ENCODE measurements around the gene CFAP20DC. TPM values are rescaled to one million over a fixed set of nuclear protein-coding genes. Genes with fewer than 3 reads are reported as not detected.

Gene CFAP20DC
- total RNA-seq, 2 donors from 2014 or later = 0.33 to 1.0 TPM

DNA sequence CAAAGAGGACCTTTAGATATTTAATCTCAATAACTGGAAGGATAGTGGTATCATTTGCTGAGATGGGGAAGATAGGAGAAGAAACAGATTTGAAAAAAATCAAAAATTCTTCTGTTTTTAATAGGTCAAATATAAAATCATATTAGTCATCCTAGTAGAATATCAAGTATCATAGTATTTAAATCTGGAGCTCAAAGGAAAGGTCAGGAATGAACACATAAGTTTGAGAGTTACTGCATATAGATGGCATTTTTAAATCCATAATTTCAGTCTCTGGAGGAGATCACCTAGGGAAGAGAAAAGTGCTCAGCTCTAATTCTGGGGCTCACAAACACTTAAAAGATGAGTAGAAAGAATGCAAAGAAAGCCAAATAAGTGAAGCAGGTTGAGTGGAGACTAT lies 24.9 kb upstream of the CFAP20DC start:
- DNase-seq (no peak), ATAC-seq (no peak)
- Histone ChIP-seq H3K27me3 (no peaks in the 10 kb centered on the region), H3K27ac (no peak overlapping the region), H3K36me3 (replicated peaks in 1 of 2; ENCODE audit: insufficient read depth in 1 of 2, low read depth in 2 of 2) (no peaks in the 10 kb centered on the region), H3K4me1 (no peaks in the 10 kb centered on the region), H3K9me3 (no peaks in the 10 kb centered on the region), H3K4me3 (no peak overlapping the region)
- intact Hi-C loops (cut with DNase I) = no loop called here
- TF ChIP-seq CTCF (IDR thresholded peaks at IDR 0.05) = no peak
- TF ChIP-seq POLR2A (IDR thresholded peaks at IDR 0.05) = no peak

- 68 to 77% methylated on average over 6 of the region's 6 CpGs for WGBS, 2 donors
- no peaks in the 10 kb centered on the region for H3K9me3 ChIP-seq
- no peak overlapping the region for H3K4me3 ChIP-seq
- no peak for ATAC-seq
- intact Hi-C loops (cut with DNase I) = no loop called here
- no peak for DNase-seq
- H3K27me3 ChIP-seq = no peaks in the 10 kb centered on the region
- H3K4me1 ChIP-seq = no peaks in the 10 kb centered on the region
- no peak overlapping the region for H3K27ac ChIP-seq
- TF ChIP-seq CTCF (IDR thresholded peaks at IDR 0.05) (no peak), POLR2A (IDR thresholded peaks at IDR 0.05) (no peak)
- H3K36me3 ChIP-seq (replicated peaks in 1 of 2; ENCODE audit: insufficient read depth in 1 of 2, low read depth in 2 of 2) = no peaks in the 10 kb centered on the region
Observed at GRCh38 chr3:59072681-59073080, 22.9 kb upstream of the CFAP20DC start.

DNA sequence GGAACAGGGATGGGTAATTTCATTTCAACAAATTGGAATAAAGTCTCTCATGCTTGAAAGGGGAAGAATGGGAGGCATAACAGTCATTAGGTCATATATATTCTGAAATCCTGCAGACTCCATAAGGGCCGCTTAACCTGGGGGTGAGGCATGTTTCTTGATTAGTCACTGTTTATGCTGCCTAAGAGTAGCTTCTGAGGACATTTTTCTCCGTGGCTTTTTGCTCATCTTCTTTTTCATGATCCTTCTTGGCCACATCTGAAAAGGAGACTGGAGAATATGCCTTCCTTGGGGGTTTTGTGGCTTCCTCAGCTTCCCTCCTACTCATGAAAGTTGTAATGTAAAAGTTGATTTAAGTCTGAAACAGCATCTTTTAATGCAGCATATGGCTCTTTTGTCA lies 20.0 kb upstream of the CFAP20DC start:
- Histone ChIP-seq H3K27ac (no peak overlapping the region), H3K4me1 (no peaks in the 10 kb centered on the region), H3K36me3 (replicated peaks in 1 of 2; ENCODE audit: insufficient read depth in 1 of 2, low read depth in 2 of 2) (no peaks in the 10 kb centered on the region), H3K9me3 (no peaks in the 10 kb centered on the region), H3K4me3 (no peak overlapping the region), H3K27me3 (no peaks in the 10 kb centered on the region)
- DNase-seq (no peak), ATAC-seq (no peak)
- intact Hi-C loops (cut with DNase I) = no loop called here
- TF ChIP-seq CTCF (IDR thresholded peaks at IDR 0.05) (no peak), POLR2A (IDR thresholded peaks at IDR 0.05) (no peak)
- 57 to 67% methylated on average over 2 of the region's 2 CpGs for WGBS, 2 donors

- TF ChIP-seq CTCF (IDR thresholded peaks at IDR 0.05) = no peak
- TF ChIP-seq POLR2A (IDR thresholded peaks at IDR 0.05) = no peak
- no peaks in the 10 kb centered on the region for H3K27me3 ChIP-seq
- ATAC-seq (no peak), DNase-seq (no peak)
- no peaks in the 10 kb centered on the region for H3K9me3 ChIP-seq
- no peak overlapping the region for H3K27ac ChIP-seq
- intact Hi-C loops (cut with DNase I) = no loop called here
- H3K4me3 ChIP-seq = no peak overlapping the region
- no peaks in the 10 kb centered on the region for H3K36me3 ChIP-seq (replicated peaks in 1 of 2; ENCODE audit: insufficient read depth in 1 of 2, low read depth in 2 of 2)
- no peaks in the 10 kb centered on the region for H3K4me1 ChIP-seq
- WGBS, 2 donors = 81 to 88% methylated on average over 7 of the region's 7 CpGs
Observed at GRCh38 chr3:59065240-59065639, 15.4 kb upstream of the CFAP20DC start.

- Histone ChIP-seq H3K27ac (no peak overlapping the region), H3K4me3 (no peak overlapping the region), H3K4me1 (no peaks in the 10 kb centered on the region), H3K36me3 (replicated peaks in 1 of 2; ENCODE audit: insufficient read depth in 1 of 2, low read depth in 2 of 2) (no peaks in the 10 kb centered on the region), H3K9me3 (no peaks in the 10 kb centered on the region), H3K27me3 (no peaks in the 10 kb centered on the region)
- no peak for ATAC-seq
- DNase-seq = no peak
- intact Hi-C loops (cut with DNase I) = no loop called here
- TF ChIP-seq CTCF (IDR thresholded peaks at IDR 0.05) (no peak), POLR2A (IDR thresholded peaks at IDR 0.05) (no peak)
- WGBS, 2 donors = 72 to 80% methylated on average over 1 to 3 of the region's 3 CpGs
Observed at GRCh38 chr3:59064728-59065127, 14.9 kb upstream of the CFAP20DC start.
